H9 (cell line): ENCODE measurements around the gene CRYGN. TPM values are rescaled to one million over a fixed set of nuclear protein-coding genes. Genes with fewer than 3 reads are reported as not detected.

Experiments
- DNase-seq: peaks from one replicate; pipeline ENCODE4 v3.0.0-alpha.2; 2017
- H2AFZ ChIP-seq: one replicate; pipeline ENCODE4 v1.6.1; 2013; ENCODE audit warnings: mild to moderate bottlenecking, low read length, control low read depth, moderate library complexity
- H2AK5ac ChIP-seq: 2 replicates; pipeline ENCODE4 v1.6.1; 2013; ENCODE audit warnings: low read length, control low read depth, mixed read lengths; ENCODE audit not compliant: insufficient read length
- H2BK120ac ChIP-seq: one replicate; pipeline ENCODE4 v1.6.1; 2013; ENCODE audit warnings: low read depth, mild to moderate bottlenecking, low read length, control low read depth, inconsistent platforms; ENCODE audit not compliant: poor library complexity, severe bottlenecking
- H2BK12ac ChIP-seq: 2 replicates; pipeline ENCODE4 v1.6.1; 2013; ENCODE audit warnings: low read length, control low read depth, mixed read lengths, low read depth; ENCODE audit not compliant: insufficient read length
- H2BK15ac ChIP-seq: 2 replicates; pipeline ENCODE4 v1.6.1; 2013; ENCODE audit warnings: low read depth, low read length, control low read depth
- H2BK20ac ChIP-seq: one replicate; pipeline ENCODE4 v1.6.1; 2013; ENCODE audit warnings: low read depth, mild to moderate bottlenecking, low read length, control low read depth, inconsistent platforms; ENCODE audit not compliant: poor library complexity, severe bottlenecking
- H2BK5ac ChIP-seq: 2 replicates; pipeline ENCODE4 v1.6.1; 2013; ENCODE audit warnings: low read length, control low read depth, mixed read lengths; ENCODE audit not compliant: insufficient read length
- H3K14ac ChIP-seq: 2 replicates; pipeline ENCODE4 v1.6.1; 2013; ENCODE audit warnings: low read length, control low read depth; ENCODE audit not compliant: insufficient read depth
- H3K18ac ChIP-seq: 2 replicates; pipeline ENCODE4 v1.6.1; 2013; ENCODE audit warnings: low read depth, mild to moderate bottlenecking, mixed read lengths, low read length, control low read depth; ENCODE audit not compliant: insufficient read length
- H3K23ac ChIP-seq: 2 replicates; pipeline ENCODE4 v1.6.1; 2013; ENCODE audit warnings: low read length, control low read depth, mixed read lengths, low read depth; ENCODE audit not compliant: insufficient read length
- H3K23me2 ChIP-seq: 2 replicates; pipeline ENCODE4 v1.6.1; 2013; ENCODE audit warnings: low read depth, mild to moderate bottlenecking, mixed read lengths, low read length, control low read depth; ENCODE audit not compliant: insufficient read length, poor library complexity, severe bottlenecking
- H3K27ac ChIP-seq: 2 replicates; pipeline ENCODE4 v1.5.1; 2013; ENCODE audit warnings: low read length, control low read depth, mixed read lengths, low read depth; ENCODE audit not compliant: insufficient read length
- H3K27me3 ChIP-seq: 2 replicates; pipeline ENCODE4 v1.6.1; 2013; ENCODE audit warnings: low read length, control low read depth, inconsistent platforms; ENCODE audit not compliant: insufficient read depth
- H3K4ac ChIP-seq: 2 replicates; pipeline ENCODE4 v1.6.1; 2013; ENCODE audit warnings: low read depth, mild to moderate bottlenecking, control low read depth, inconsistent platforms, low read length, moderate library complexity
- H3K4me1 ChIP-seq: 2 replicates; pipeline ENCODE4 v1.6.1; 2013; ENCODE audit warnings: low read length, control low read depth, inconsistent platforms; ENCODE audit not compliant: insufficient read depth
- H3K4me2 ChIP-seq: 2 replicates; pipeline ENCODE4 v1.6.1; 2013; ENCODE audit warnings: low read length, control low read depth, mixed read lengths; ENCODE audit not compliant: insufficient read length, insufficient read depth
- H3K56ac ChIP-seq: 2 replicates; pipeline ENCODE4 v1.6.1; 2013; ENCODE audit warnings: low read depth, mild to moderate bottlenecking, mixed read lengths, low read length, control low read depth; ENCODE audit not compliant: insufficient read length
- H3K79me1 ChIP-seq: 2 replicates; pipeline ENCODE4 v1.6.1; 2013; ENCODE audit warnings: low read depth, mild to moderate bottlenecking, moderate library complexity, low read length, control low read depth, inconsistent platforms; ENCODE audit not compliant: insufficient read depth, poor library complexity, severe bottlenecking
- H3K79me2 ChIP-seq: 2 replicates; pipeline ENCODE4 v1.6.1; 2013; ENCODE audit warnings: low read length, control low read depth, inconsistent platforms; ENCODE audit not compliant: insufficient read depth
- H3K9ac ChIP-seq: 2 replicates; pipeline ENCODE4 v1.6.1; 2013; ENCODE audit warnings: low read length, control low read depth, mixed read lengths; ENCODE audit not compliant: insufficient read length; ENCODE audit errors: extremely low read depth
- H3K9me3 ChIP-seq: one replicate; pipeline ENCODE4 v1.6.1; 2013; ENCODE audit warnings: low read depth, low read length, inconsistent platforms; ENCODE audit not compliant: control insufficient read depth
- H3T11ph ChIP-seq: one replicate; pipeline ENCODE4 v1.6.1; 2013; ENCODE audit warnings: mild to moderate bottlenecking, low read length, control low read depth, inconsistent platforms
- H4K20me1 ChIP-seq: one replicate; pipeline ENCODE4 v1.6.1; 2013; ENCODE audit not compliant: control insufficient read depth, insufficient read length, insufficient read depth
- H4K5ac ChIP-seq: 2 replicates; pipeline ENCODE4 v1.6.1; 2013; ENCODE audit warnings: low read depth, mild to moderate bottlenecking, mixed read lengths, low read length, control low read depth; ENCODE audit not compliant: insufficient read length
- H4K8ac ChIP-seq: replicated peaks from 2 replicates; pipeline ENCODE4 v1.6.1; 2013; ENCODE audit warnings: low read length, control low read depth, mixed read lengths, low read depth; ENCODE audit not compliant: insufficient read length
- H4K91ac ChIP-seq: 2 replicates; pipeline ENCODE4 v1.6.1; 2013; ENCODE audit warnings: low read depth, mild to moderate bottlenecking, moderate library complexity, mixed read lengths, low read length, control low read depth; ENCODE audit not compliant: insufficient read length
- H3K27ac Mint-ChIP-seq, 3 experiments: 2 replicates in 2 of 3; 3 replicates in 1 of 3; pipeline ENCODE4 v1.8.0; 2020 to 2021; ENCODE audit warnings: mixed read lengths in 3 of 3, mild to moderate bottlenecking in 1 of 3, moderate library complexity in 1 of 3
- H3K27me3 Mint-ChIP-seq: 2 replicates; pipeline ENCODE4 v1.8.0; 2021; ENCODE audit warnings: low read depth, mild to moderate bottlenecking, moderate library complexity, mixed read lengths
- H3K36me3 Mint-ChIP-seq, 3 experiments: 2 replicates in 2 of 3; 3 replicates in 1 of 3; pipeline ENCODE4 v1.8.0; 2020 to 2021; ENCODE audit warnings: low read depth in 3 of 3, mixed read lengths in 3 of 3; ENCODE audit not compliant: insufficient read depth in 1 of 3
- H3K4me1 Mint-ChIP-seq, 2 experiments: 2 replicates each; pipeline ENCODE4 v1.8.0; 2020; ENCODE audit warnings: mixed read lengths in 2 of 2
- H3K4me3 Mint-ChIP-seq, 2 experiments: 2 replicates in 1 of 2; 3 replicates in 1 of 2; pipeline ENCODE4 v1.8.0; 2020 to 2021; ENCODE audit warnings: mild to moderate bottlenecking in 2 of 2, mixed read lengths in 2 of 2, moderate library complexity in 1 of 2
- H3K9me3 Mint-ChIP-seq, 2 experiments: 2 replicates in 1 of 2; 3 replicates in 1 of 2; pipeline ENCODE4 v1.8.0; 2020; ENCODE audit warnings: mild to moderate bottlenecking in 2 of 2, mixed read lengths in 2 of 2, moderate library complexity in 1 of 2
- CTCF ChIP-seq: fragments of 200-600 bp; sonication (generic); conservative IDR thresholded peaks from 3 replicates; pipeline ENCODE4 v1.8.0; 2021; ENCODE audit warnings: antibody characterized with exemption, mild to moderate bottlenecking
- WGBS: extraction: QIAGEN DNeasy Blood & Tissue Kit; methylation state at CpG from one replicate; pipeline ENCODE4 v1.1.7; 2013; ENCODE audit warnings: missing lambda C conversion rate, low lambda C conversion rate, mixed read lengths; ENCODE audit not compliant: insufficient read length; ENCODE audit errors: extremely low coverage; 5-methylcytosine and 5-hydroxymethylcytosine counted together
- total RNA-seq: library from RNA; stranded (reverse); gene quantifications from 2 replicates; pipeline ENCODE4 v1.2.1, GENCODE V29; 2021

CRYGN gene
- total RNA-seq, 1 experiment from 2014 or later, result 1.8 TPM

GRCh38 chr7:151477867-151478266 is 37.9 kb upstream of the CRYGN start:
- no peak overlapping the region for H3K14ac ChIP-seq
- no CpG with 5 or more reads among the region's 7 CpGs for WGBS
- Mint-ChIP-seq H3K4me1 (peaks cover 39 to 51% of the 10 kb centered on the region in 2 experiments), H3K4me3 (no peak overlapping the region), H3K36me3 (peaks cover 5 to 51% (median 49%) of the 10 kb centered on the region in 3 experiments), H3K9me3 (no peaks in the 10 kb centered on the region), H3K27me3 (no peaks in the 10 kb centered on the region), H3K27ac (peak overlapping the region in 1 of 3 experiments; percentile 70; a peak in 1 of 7 replicates)
- H3T11ph ChIP-seq, result no peak overlapping the region
- no peak overlapping the region for H2AK5ac ChIP-seq
- H2AFZ ChIP-seq, result no peak overlapping the region
- no peak overlapping the region for H2BK15ac ChIP-seq
- H3K4me2 ChIP-seq, result no peak overlapping the region
- no peaks in the 10 kb centered on the region for H4K20me1 ChIP-seq
- no peak overlapping the region for H4K91ac ChIP-seq
- H2BK120ac ChIP-seq, result no peak overlapping the region
- H3K79me2 ChIP-seq, result peaks cover 7% of the 10 kb centered on the region; the same call in 1 of the 2 replicates
- H3K4me1 ChIP-seq, result peaks cover 7% of the 10 kb centered on the region; the same call in 1 of the 2 replicates
- H3K23me2 ChIP-seq, result no peaks in the 10 kb centered on the region
- H3K18ac ChIP-seq, result no peak overlapping the region
- peak overlapping the region; percentile 33 for H3K9ac ChIP-seq
- H3K4ac ChIP-seq, result no peak overlapping the region
- H3K56ac ChIP-seq, result no peak overlapping the region
- H2BK5ac ChIP-seq, result no peak overlapping the region
- H4K5ac ChIP-seq, result no peak overlapping the region
- no peaks in the 10 kb centered on the region for H3K9me3 ChIP-seq
- no peaks in the 10 kb centered on the region for H3K27me3 ChIP-seq
- H4K8ac ChIP-seq, result no peak overlapping the region
- no peak overlapping the region for H3K27ac ChIP-seq
- H2BK12ac ChIP-seq, result no peak overlapping the region
- no peak overlapping the region for H3K23ac ChIP-seq
- no peak overlapping the region for H2BK20ac ChIP-seq
- DNase-seq, result no peak
- TF ChIP-seq CTCF, result no peak
- peaks cover 2% of the 10 kb centered on the region for H3K79me1 ChIP-seq
